Epithelial cell of prostate (primary cell): ENCODE data around the gene SLX4IP.
A peak's percentile ranks its signal among the peaks of the same experiment; 100 is the strongest.
"Not testable (repeated sequence)": the region's sequence is repeated elsewhere in the genome, so short reads cannot be mapped to it uniquely, and the experiment has no call there.

Experiments
- DNase-seq: peaks from one replicate; pipeline ENCODE4 v3.0.0-alpha.2; 2011; ENCODE audit warnings: low read depth, low spot score
- H3K27ac ChIP-seq: fragments of 450-650 bp; 2 replicates; pipeline ENCODE4 v1.5.1; 2017; ENCODE audit warnings: mild to moderate bottlenecking

Gene SLX4IP

DNA sequence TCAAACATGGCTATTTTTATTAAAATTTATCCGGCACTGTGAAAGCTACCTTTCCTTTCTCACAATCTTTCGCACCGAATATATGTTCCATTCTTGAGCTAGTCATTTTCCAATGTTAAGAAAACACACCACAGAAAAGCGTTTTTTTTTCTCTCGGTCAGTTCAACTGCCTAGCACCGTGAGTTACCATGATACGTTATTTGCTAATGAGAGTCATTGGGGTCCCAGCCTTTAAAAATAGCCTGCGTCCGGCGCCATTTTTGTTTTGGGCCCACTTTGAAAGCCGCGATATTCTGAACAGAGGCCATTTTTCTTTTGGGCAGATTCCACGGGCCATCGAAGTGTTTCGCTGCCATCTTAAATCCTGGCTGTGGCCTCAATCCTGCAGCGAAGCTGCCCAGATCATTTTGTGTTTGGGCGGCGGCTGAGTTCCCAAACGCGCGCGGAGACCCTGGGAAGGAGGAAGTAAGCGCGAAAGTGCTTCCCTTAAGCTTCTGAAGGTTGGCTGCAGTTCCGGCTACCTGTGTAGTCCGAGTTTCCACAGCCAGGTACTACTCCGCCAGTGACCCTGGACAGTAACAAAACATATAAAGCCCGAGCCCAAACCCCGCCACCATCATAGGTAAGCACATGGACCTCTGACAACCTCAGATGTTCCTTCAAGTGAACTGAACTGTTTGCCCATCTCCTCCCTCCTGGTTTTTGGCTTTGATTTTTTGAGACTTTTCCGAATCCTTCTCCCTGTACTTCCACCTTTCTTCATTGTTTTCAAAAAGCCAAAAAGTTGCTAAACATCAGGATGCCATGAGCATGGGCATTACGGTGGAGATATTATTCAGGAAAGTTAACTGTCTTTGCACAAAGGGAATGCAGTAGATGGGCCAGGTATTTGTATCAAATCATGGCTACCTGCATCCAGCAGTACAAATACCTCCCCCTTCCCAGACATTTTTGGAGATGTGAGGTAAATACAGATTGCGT is at the start of gene SLX4IP:
TSS of gene SLX4IP (plus strand) at position 474 of the 981 bp plus-strand sequence. CDS start 22,900 bp downstream, outside the sequence.
- peak within 1 kb of the TSS; percentile 90 for H3K27ac ChIP-seq
- peak; percentile 79 for DNase-seq

DNA sequence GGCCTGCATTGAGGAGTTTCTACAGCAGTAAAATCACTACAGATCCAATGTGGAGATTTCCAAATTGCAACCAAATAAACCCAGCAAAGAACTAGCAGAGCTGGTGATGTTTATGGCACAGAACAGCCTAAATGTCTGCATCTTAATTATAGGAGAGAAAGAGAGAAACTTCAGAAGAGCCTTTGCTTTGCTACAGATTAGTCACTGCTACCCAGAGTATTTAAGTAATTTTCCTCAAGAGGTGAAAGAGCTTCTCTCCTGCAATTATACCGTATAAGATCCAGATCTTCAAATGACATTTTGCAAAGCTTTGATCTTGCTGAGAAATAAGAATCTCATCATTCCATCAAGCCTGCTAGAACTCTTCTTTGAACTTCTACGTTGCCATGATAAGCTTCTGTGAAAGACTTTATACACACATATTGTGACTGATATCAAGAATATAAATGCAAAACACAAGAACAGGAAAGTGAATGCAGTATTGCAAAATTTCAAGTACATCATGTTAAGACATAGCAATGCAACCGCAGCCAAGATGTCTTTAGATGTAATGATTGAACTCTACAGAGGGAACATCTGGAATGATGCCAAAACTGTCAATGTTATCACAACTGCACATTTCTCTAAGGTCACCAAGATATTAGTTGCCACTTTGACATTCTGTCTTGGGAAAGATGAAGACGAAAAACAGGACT is 49.1 kb upstream of the SLX4IP start:
- no peak for DNase-seq
- H3K27ac ChIP-seq: no peak overlapping the region

DNA sequence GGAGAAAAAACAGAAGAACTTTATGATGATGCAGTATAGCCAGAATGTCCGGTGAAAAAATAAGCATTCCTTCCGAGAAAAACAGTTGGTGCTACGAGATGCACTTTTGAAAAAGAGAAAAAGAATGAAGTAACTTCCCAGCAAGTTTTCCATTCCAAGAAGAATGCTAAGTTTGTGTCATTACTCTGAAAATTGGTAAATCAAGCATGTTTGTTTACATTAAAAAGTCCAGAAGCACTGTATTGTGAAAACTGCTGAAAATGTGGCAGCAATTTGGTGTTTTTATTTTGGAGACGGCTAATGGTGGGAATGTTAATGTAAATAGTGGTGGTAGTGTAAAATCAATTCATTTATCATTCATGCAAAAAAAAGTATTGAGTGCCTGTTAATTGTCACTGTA is 47.4 kb upstream of the SLX4IP start:
- DNase-seq: no peak
- no peak overlapping the region for H3K27ac ChIP-seq

DNA sequence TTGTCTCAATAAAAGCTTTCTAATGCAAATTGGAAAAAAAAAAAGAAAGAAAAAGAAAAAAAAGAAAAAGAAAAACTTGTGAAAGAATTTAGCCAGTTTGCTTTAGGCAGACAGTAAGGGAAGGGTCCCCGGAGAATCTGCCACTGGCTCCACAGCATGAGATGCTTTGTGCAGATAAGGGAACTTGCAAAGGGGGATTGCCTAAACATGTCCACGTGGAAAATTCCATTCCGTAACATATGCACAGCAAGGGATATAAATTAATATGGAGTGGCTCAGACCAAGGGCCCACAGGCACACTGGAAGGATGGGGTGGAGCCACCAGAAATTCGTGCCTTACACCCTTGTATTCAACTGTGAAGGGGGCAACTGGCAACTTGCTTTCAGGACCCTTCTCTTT is 46.5 kb upstream of the SLX4IP start:
- no peak for DNase-seq
- H3K27ac ChIP-seq: no peak overlapping the region

DNA sequence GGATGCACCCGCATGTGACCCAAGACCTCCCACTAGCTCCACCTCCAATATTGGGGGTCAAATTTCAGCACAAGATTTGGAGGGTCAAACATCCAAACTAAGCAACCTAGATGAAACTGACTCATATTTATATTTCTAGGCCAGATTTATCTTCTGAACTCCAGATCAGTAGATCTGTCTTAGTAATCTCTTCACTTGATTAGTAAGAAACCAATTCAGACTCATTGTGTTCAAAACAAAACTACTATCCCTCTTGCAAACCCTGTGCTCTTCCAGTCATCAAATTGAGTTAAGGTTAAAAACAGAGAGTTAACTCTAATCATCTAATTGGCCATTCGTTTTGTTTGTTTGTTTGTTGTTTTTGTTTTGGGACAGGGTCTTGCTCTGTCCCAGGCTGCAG is 44.4 kb upstream of the SLX4IP start:
- no peak for DNase-seq

DNA sequence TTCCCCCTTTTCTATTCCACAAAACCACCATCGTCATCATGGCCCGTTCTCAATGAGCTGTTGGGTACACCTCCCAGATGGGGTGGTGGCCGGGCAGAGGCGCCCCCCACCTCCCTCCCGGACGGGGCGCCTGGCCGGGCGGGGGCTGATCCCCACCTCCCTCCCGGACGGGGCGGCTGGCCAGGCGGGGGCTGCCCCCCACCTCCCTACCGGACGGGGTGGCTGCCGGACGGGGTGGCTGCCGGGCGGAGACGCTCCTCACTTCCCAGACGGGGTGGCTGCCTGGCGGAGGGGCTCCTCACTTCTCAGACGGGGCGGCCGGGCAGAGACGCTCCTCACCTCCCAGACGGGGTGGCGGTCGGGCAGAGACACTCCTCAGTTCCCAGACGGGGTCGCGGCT is 40.4 kb upstream of the SLX4IP start:
- not testable (repeated sequence) for DNase-seq, H3K27ac ChIP-seq

More for the DNA sequence above, 44.4 kb upstream of the SLX4IP start:
- no peak overlapping the region for H3K27ac ChIP-seq

DNA sequence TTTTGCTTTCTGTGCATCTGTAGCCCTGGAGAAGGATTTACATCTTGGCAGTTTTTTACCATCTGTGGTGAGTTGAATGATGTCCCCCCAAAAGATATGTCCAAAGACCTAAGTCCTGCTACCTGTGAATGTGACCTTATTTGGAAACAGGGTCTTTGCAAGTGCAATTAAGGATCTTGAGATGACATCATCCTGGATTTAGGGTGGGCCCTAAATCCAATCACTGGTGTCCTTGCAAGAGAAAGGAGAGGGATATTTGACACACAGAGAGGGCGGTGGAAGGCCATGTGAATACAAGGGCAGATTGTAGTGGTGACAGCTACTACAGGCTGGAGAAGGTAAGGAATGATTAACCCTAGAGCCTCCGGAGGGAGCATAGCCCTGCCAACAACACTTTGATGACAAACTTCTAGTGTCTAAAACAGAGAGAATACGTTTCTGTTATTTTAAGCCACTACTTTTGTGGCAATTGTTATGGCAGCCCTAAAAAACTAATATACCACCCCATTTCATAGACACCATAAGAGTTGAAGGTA is 36.2 kb upstream of the SLX4IP start:
- H3K27ac ChIP-seq: no peak overlapping the region
- no peak for DNase-seq

DNA sequence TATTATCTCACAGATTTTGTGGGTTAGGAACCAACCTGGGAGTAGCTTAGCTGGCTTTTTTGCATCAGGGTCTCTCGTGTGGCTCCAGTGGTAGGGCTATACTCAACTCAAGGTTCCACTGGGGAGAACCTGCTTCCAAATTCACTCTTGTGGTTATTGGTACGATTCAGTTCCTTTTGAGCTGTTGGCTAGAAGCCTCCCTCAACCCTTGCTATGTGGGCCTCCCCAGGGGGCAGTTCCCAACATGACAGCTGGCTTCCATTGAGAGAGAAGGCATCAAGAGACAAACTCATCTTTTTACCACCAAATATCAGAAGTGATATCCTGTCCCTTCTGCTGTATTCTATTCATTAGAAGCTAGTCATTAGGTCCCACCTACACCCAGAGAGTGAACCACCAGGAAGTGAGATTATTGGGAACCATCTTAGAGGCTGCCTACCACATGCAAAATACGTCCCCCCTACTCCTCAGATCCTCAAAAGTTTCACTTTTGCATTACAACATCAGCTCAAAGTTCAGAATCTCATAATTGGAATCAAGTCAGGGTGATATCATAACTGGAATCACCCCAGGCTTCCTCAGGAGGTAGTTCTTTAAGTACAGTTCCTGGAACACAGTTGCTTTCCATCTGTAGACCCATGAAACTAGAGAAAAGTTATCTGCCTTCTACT is 32.0 kb upstream of the SLX4IP start:
- DNase-seq: no peak
- no peak overlapping the region for H3K27ac ChIP-seq

DNA sequence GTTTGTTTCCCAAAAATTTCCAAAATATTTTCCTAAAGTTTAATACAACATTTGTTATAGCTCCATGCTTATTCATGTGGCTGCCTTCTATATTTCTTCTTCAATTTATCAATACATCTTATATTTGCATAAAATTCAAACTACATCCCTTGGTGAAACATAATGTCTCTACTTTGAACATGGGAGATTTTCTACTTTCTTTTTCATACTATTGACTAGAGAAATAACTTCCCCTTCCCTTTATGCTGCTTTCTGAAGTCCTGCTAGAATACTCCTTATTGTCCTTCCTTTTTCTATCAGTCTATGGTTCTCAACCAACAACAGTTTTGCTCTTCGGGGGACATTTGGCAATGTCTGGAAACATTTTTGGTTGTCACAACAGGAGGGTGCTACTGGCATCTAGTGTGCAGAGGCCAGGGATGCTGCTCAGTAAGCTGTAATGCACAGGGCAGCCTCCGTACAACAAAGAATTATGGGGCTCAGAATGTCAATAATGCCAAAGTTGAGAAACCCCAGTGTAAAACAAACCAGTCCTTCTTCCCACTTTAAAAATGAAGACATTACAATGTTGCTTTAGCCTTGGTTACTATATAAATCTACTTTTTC is 31.0 kb upstream of the SLX4IP start:
- H3K27ac ChIP-seq: no peak overlapping the region
- no peak for DNase-seq

DNA sequence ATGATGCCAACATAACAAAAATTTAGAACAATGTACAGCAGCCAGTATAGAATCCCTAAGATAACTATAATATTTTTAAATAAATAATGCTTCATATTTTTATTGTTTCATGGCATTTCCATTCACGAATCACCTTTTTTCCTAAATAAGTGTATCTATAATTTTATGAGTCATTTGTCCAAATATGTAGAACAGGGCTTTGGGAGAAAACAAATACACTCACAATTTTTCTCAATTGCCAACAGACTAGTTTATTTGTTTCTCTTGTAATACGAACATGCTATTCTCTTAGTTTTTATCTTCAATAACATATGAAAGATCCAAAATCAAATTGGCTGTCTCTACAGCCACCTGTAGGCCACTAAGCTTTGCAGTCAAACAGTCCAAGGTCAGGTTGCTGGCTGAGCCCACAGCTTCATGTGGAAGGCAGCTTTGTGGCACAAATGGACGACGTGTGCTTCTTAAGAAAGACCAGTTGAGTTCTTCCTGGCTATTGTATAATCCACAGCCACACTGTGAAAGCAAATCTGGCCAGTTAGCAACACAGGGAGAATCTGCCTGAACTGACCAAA is 30.1 kb upstream of the SLX4IP start:
- no peak for DNase-seq
- H3K27ac ChIP-seq: no peak overlapping the region

DNA sequence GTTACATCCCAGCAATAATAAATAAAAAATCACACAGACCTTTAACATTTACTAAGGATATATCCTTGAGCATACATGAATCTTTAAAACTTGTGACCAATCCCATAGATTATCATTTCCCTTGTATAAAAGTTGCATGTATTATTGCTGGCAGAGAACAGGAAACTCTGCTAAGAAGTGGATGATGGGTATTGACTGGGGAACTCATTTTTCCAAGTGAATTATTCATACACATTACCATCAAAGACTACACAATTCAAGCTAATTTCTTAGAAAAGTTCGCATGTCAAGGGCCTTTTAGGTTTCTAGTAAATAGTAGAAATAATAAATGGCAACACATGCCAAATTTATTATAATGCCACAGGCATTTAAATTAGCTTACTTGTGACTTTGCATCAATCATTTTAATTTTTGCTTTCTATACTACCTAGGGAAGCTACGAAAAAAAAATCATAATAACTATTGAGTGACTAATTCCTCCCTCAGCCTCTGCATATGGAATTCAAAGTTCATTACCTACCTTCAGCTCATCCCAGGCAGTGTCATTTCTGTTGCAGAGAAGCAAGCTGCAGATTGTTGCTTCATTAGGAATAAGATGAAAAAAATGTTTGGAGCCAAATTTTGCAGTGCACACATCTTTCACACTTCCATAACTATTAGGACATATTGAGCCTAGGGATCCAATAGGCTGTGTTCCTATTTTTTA is 26.8 kb upstream of the SLX4IP start:
- no peak overlapping the region for H3K27ac ChIP-seq

DNA sequence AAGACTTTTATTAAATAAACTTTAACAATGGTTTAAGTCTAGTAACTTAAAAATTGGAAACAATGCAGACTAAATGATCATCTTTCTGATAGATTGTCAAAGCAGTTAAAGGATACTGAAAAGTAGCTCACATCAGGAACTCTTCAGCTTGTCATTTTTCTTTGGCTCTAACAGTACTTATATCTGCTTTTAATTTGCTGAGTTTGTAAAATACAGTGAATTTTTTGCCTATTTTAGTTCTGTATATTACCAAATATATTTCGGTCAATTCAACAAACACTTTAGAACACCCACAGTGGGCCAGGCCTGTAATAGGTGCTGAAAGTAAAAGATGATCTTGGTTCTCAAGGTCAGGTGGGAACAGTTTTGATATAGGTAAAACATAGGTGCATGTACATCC is 23.4 kb upstream of the SLX4IP start:
- no peak for DNase-seq
- no peak overlapping the region for H3K27ac ChIP-seq

More for the DNA sequence above, 26.8 kb upstream of the SLX4IP start:
- DNase-seq: no peak

DNA sequence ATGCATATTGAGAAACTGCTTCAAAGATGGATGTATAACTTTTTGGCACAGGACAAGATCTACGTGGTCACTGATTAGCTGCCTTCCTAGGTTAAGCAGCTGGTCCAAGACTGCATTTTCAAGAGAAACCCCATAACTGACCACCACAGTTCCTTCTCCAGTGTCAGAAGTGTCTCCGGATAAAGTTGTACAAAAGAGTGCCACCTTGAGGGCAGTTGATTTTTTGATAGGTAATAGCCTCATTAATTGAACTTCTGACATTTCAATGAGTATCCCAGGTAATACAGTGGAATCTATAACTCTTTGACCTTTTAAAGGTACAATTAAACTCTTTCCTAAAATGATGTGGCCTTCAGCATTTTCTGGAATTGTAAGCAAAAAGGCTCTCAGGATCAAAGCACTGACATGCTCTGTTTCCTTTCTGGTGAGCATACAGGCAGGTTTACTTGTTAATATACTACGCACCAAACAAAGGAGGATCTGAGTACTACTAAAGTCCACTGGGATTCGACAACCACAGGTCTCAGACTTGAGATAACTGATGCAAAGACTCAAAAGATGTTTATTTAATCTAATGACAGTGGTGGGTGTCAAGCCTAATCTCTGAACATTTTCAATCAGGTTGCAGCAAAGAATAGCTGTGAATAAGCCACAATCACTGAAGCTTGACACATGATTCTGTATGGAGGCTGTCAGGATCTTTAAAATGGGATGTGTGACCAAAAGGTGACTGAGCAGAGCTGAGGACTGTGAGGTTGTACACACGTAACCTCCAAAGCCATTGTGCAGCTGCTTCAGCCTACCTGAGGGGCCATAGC is 22.3 kb upstream of the SLX4IP start:
- DNase-seq: no peak
- no peak overlapping the region for H3K27ac ChIP-seq

DNA sequence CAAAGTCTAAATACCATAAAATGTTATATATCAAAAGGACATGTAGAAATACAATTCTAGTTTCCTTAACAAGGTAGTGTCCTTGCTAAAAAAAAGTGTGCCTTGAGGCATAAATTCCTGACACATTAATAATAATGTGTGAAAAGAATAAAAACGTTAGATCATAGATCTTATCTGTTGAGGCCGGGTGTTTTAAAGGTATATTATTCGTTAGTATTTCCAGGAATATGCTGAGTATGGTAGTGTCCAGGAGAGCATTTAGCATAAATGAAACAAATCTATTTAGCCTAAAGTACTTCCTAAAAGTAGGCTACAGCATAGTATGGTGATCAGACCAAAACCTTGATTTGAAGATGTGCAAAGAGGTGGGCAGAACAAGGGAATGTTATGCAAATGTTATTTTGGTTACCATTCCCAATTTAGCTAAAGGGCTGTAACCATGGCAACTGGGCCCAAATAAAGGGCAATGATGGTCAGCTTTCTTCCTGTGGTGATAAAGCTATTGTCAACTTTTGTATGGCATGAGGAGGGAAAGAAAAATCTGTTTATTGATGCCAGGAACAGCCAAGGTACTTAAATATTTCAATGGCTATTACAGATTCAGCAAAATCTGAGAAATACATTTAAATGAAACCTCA is 20.0 kb upstream of the SLX4IP start:
- no peak for DNase-seq
- H3K27ac ChIP-seq: peak overlapping the region; percentile 4

DNA sequence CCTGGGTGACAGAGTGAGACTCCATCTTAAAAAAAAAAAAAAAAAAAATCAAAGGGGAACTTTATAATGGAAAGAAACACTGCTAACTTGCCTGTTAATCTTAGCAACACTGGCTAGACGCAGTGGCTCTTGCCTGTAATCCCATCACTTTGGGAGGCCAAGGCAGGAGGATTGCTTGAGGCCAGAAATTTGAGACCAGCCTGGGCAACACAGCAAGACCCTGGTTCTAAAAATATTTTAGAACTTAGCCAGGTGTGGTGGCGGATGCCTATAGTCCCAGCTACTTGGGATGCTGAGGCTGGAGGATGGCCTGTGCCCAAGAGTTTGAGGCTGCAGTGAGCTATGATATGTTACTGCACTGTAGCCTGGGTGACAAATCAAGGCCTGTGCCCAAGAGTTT is 17.9 kb upstream of the SLX4IP start:
- not testable (repeated sequence) for DNase-seq, H3K27ac ChIP-seq

DNA sequence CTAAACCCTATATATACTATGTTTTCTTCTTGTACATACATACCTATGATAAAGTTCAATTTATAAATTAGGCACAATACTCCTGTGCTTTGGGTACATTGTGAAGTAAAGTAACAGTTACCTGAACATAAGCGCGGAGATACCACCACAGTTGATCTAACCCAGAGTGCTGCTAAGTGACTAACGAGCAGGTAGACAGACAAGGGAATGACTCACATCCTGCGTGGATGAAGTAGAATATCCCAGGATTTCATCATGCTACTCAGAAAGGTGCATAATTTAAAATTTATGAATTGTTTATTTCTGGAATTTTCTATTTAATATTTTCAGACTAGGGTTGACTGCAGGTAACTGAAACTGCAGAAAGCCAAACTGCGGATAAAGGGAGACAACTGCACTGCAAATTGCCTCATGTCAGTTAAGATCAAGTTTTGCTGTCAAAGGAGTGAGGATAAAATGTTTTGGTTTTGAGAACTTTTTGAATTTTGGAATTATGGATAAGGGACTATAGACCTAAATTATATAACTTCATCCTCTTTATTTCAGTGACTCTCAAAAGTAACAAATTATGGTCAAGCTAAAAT is 15.5 kb upstream of the SLX4IP start:
- peak; percentile 52 for DNase-seq
- peak overlapping the region; percentile 93 for H3K27ac ChIP-seq

DNA sequence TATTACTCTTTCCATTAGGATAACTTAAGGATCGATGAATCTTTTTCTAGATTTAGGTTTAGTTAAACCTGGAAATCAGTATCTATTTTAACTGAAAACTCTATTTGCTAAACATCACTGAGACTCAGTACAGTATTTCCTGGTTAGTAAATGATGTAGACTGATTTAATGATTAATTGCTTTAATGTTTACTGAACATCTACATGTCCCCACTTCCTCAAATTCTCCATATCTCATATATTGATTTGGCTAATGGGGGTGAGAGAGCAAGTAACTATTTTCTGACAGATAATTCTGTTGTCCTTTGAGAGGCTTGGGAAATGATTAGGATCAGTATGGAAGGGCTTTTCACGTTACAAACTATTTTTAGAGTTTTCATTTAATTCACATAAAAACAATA is 11.4 kb upstream of the SLX4IP start:
- DNase-seq: no peak

More for the DNA sequence above, 11.4 kb upstream of the SLX4IP start:
- no peak overlapping the region for H3K27ac ChIP-seq
